Transverse colon (tissue), 4 donors: ENCODE measurements around the gene MTHFD1L.

Experiments used
- CTCF ChIP-seq, 5 experiments: fragments of 200-600 bp in 3 of 5; fragments of 450-650 bp in 2 of 5; sonication (generic) in 3 of 5; IDR thresholded peaks; 1 replicate in 2 of 5; 2 replicates in 3 of 5; pipeline ENCODE4 v1.5.1; 2016 to 2017; ENCODE audit warnings: antibody characterized with exemption in 5 of 5, inconsistent platforms in 3 of 5, mild to moderate bottlenecking in 2 of 5, moderate library complexity in 1 of 5
- EP300 ChIP-seq: sonication (generic); formaldehyde crosslinking; IDR thresholded peaks from one replicate; pipeline ENCODE4 v1.6.1; 2017; ENCODE audit warnings: antibody characterized with exemption, low read depth
- POLR2A ChIP-seq: fragments of 450-650 bp; IDR thresholded peaks from one replicate; pipeline ENCODE4 v1.6.1; 2016; ENCODE audit warnings: antibody characterized with exemption, mild to moderate bottlenecking, moderate library complexity
- POLR2AphosphoS5 ChIP-seq, 3 donors: sonication (generic); formaldehyde crosslinking; IDR thresholded peaks; one replicate each; pipeline ENCODE4 v1.6.1; 2016; ENCODE audit warnings: antibody characterized with exemption in 3 of 3

- TF ChIP-seq CTCF (IDR thresholded peaks at IDR 0.05) (no peak), POLR2A (no peak), POLR2AphosphoS5 (IDR thresholded peaks at IDR 0.05) (no peak), EP300 (no peak)
Observed at GRCh38 chr6:150959166-150959565, 93.7 kb downstream of the MTHFD1L start.
